Midbrain (tissue), 1 donor: ENCODE results near the gene FIBIN.

Experiments used
- DNase-seq: peaks from one replicate; lab custom pipeline; 2025; lab: John Stamatoyannopoulos, UW

The FIBIN gene

DNA sequence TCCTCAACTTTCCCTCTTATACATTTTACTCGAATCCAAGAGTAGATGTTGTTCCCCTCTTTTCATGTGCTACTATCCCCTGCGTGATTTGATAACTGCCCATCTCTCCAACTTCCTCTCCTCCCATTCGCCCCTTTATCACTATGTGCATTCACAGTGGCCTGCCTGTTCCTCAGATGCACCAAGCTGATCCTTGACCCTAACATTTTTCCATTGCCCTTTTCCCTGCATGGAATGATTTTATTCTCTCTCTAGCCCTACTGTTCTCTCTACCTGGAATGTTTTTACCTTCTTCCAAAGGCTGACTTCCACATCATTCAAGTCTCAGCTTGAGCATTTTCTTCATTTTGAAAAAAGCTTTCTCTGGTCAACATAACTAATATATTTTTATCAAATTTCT lies 31.0 kb downstream of the FIBIN start:
- DNase-seq, result no peak

DNA sequence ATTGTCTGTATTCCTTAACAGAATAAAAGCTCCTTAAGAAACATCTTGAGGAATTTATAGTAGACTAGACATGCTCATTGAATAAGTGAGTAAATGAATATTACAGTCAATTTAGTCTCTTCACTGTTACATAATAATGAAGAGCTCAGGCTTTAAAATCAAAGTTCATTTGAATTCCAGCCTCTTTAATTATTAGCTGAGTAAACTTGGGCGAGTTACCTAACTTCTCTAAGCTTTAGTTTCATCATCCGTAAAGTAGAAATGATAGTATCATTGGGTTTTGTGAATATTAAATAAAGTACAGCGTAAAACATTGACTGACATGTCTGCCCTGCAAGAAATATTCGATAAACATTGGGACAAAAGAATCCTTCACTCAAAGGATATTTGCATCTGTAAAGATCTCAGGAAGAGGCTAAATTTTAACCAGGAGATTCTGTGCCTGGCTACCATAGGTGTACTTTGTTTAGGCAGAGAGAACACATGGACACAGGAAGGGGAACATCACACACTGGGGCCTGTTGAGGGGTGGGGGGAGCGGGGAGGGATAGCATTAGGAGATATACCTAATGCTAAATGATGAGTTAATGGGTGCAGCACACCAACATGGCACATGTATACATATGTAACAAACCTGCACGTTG lies 31.5 kb downstream of the FIBIN start:
- no peak for DNase-seq

DNA sequence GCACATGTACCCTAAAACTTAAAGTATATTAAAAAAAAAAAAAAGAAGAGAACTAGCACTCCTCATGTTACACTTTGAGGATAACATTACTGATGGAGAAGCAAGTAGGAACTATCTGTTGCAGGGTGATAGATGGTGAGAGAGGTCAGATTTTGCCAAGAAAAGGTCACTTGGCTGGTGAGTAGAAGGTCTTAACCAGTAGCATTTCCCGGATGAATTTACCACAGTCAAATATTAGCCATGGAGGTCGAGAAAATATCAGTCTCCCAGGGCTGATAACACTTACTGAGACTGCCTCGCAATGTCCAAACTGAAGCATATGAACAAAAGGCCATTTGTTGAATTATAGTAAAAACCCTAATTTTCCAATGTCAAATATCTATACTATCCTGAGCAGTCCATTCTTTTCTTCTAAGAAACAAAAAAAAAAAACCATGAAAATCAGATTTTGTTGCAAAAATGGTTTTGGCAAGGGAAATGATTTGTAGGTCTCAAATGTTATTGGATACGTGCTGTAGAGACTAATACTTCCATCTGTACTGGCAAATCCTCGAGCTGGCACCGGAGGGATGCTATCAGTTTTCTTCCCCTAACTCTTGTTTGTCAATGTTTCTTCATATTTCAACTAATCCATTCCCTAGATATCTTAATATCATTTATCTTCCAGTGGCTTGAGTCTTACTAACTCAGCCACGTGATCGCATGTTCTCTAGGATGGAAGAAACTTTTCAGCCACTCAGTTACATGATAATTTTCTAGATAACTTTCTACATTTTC lies 32.2 kb downstream of the FIBIN start:
- DNase-seq, result no peak

DNA sequence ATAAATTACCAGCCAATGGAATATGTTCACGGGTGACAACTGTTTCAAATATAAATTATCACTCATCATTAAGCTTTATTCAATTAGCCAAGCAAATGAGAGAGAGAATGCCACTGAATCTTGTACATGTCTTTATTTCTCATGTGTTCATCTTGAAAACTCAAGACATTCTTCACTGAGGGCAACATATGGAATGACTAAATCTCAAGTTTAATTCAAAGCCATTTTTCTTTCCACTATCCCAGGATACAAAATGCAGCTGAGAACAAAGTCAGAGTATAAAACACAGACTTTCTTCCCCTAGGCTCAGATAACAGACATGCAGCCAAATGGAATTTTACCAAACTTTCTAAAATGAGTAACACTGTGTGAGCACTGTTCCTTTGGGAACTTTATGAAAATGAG lies 34.7 kb downstream of the FIBIN start:
- peak; percentile 11 for DNase-seq

DNA sequence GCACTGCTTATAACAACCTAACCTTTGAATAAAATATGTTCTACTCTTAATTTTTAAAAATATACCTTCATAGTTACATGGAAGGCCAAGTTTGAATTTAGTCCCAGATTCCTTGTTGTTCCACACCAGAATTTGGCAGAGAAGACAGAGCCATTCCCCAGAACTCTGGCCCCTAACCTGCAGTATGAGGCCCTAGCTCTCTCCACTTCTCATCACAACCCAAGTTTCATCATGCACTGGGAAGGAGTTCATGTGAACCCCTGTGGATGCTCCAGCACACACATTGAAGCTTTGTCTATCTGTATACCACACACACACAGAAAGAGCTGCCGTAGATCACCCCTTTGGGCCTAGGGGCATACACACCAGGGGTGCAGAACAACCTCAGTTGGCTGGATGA lies 36.1 kb downstream of the FIBIN start:
- DNase-seq, result no peak

DNA sequence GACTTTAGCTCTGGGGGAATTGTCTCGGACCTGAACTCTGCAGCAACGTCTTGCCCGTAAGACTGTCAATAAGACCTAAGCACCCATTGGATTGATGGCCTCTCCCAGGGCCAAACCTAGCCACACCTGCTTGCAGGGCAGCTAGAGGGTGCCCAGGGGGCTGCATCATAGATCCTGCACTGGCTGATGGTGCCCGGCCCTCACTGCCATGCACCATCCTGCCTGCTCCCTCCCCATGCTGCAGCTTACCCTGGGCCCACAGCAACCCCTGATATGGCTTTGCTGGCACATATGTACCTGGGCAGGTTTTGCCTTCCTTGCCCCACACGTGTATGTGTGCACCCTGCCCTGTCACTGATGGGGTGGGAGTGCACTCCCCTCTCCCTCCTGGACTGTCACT lies 37.8 kb downstream of the FIBIN start:
- no peak for DNase-seq

DNA sequence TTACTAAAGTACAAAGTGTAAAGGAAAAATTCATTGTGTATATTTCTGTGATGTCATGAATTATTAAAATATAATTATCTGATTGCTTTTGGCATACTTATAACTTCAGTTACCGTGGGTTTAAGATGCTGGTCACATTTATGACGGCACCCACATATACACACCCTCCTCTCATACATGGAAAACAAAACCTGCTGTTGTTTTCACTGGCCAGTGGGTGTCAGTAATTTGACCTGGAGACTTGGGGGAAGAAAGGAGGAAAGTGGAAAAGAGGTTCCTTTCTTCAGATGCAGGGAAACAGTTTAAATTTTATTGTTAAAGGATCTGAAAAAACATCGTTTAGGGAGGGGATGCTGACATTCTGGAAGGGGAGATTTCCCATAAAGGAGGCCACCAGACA lies 46.0 kb downstream of the FIBIN start:
- peak; percentile 23 for DNase-seq

DNA sequence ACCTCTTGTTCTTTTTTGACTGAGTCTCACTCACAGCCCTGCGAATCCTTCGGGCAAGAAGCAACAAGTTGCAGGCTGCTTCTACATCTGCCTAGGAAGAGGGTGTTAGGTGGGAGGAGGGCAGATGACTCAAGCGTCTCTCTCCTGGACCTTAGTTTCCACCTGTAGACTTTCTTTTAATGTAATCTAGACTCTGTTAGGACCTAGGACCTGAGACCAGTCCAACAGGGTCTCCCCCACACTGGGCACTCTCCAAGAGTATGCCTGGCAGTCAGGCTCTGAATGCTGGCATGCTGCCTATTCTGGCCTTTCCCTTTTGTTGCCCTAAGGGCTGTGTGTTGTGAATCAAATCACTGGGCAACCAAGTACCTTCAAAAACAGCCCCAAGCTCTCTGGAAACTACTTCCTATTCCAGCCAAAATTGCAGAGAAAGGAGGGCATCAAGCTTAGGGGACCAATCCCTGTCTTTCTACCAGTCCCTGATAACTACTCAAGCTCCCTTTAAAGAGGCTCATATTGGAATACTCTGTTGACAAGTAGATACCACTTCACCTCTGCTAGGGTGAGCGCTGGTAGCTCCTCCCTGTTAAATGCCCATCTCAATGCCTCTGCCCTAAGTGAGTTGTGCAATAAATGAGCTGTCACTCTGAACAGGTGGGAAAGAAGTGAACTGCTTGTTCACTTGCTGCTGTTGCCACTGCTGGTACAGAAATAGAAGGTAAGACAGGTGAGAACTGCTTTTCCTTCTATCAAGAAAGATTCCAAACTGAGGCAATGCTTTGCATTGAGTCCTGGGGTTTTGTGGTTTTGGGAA lies 46.6 kb downstream of the FIBIN start, which contains the start of gene BBOX1:
Gene BBOX1, plus strand, starts transcription at position 514 of the 814 bp plus-strand sequence. CDS start 14,616 bp downstream, outside the sequence.
- peak; percentile 71 for DNase-seq

DNA sequence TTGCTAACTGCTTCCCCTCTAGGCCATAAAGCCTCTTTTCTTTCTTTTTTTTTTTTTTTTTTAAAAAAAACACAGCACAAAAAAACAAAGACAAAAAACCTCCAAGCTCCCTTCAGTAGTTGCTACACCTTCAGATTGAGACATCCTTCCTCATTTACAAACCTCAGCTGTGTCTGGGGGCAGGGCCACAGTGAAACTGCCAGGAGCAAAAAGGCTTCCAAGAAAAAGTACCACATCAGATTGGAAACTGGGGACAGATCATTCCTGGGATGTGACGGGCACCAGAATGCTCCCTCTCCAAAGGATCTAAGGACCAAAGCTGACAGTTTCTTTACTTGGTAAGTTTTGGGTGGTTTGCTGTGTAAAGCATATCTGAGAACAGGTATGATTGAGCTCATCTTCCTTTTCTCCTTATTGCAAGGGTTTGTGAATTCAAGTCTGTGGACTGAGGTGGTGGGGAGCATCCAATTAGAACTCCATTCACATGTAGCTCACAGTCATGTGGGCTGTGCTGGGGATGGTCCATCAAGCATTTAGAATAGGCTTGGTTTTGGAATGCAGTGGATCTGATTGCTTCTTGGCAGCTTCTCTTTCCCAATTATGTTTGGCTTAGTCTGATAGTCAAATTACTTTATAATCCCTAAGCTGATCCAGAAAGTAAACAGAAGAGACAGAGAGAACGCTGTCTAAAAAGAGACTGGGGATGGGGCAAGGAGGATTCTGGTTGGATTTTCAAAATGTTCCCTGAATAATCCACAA lies 47.4 kb downstream of the FIBIN start:
- peak; percentile 70 for DNase-seq
